ENCODE data around the gene SLC38A9.
"Not testable (repeated sequence)": the region's sequence is repeated elsewhere in the genome, so short reads cannot be mapped to it uniquely, and the experiment has no call there.

Gene SLC38A9

DNA sequence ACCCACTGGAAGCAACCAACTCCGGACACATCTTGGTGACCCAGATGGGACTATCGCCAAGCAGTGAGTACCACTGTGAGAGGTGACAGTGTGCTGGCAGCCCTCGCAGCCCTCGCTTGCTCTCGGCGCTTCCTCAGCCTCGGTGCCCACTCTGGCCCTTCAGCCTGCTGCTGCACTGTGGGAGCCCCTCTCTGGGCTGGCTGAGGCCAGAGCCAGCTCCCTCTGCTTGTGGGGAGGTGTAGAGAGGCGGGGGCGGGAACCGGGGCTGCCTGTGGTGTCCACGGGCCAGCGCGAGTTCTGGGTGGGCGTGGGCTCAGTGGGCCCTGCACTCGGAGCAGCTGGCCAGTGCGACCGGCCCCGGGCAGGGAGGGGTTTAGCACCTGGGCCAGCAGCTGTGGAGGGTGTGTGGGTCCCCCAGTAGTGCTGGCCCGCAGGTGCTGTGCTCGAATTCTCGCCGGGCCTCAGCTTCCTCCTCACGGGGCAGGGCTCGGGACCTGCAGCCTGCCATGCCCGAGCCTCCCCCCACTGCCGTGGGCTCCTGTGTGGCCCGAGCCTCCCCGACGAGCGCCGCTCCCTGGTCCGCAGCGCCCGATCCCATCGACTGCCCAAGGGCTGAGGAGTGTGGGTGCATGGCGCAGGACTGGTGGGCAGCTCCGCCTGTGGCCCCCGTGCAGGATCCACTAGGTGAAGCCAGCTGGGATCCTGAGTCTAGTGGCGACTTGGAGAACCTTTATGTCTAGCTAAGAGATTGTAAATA, 98.8 kb downstream of the SLC38A9 start:
- in situ Hi-C loops (cut with MboI; ENCODE audit: low sequenced_read_pairs), result no loop called here

DNA sequence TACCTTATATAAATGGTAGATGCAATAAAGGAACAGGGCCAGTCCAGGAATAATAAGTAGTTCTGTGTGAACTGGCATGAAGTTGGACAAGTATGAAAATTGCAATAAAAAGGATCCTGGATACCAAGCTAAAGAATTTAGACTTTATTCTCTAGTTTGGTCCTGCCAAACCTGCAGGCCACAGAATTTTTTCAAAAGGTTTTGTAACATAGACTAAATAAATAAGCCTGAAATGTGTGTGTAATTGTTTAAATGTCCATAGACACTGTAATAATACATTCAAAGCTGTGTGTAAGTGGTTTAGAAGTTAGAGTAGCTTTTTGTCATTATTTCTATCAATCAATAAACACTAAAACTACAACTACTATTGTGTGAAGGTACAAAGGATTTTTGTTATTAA, 101.6 kb downstream of the SLC38A9 start:
- in situ Hi-C loops (cut with MboI; ENCODE audit: low sequenced_read_pairs), result no loop called here

DNA sequence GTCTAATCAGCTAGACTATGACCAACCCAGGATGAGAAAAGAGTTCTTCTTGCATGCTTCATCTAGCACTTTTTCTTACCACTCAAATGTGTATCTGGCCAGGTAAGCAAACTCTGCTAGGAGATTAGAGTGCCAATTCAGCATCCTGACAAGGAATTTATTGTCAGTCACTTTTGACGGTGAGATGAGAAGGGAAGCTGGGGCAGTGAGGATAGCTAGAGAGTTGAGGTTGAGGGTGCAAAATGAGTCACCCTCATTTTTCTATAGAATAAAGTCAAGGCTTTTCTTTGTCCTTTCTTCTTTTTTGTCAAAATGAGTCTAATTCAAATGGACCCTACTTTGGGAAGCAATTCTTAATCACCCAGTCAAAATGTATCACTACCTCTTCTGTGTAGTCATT, 102.7 kb downstream of the SLC38A9 start:
- in situ Hi-C loops (cut with MboI; ENCODE audit: low sequenced_read_pairs), result no loop called here

- in situ Hi-C loops (cut with MboI; ENCODE audit: low sequenced_read_pairs), result no loop called here
Observed at GRCh38 chr5:55608595-55609349, 103.4 kb downstream of the SLC38A9 start.

DNA sequence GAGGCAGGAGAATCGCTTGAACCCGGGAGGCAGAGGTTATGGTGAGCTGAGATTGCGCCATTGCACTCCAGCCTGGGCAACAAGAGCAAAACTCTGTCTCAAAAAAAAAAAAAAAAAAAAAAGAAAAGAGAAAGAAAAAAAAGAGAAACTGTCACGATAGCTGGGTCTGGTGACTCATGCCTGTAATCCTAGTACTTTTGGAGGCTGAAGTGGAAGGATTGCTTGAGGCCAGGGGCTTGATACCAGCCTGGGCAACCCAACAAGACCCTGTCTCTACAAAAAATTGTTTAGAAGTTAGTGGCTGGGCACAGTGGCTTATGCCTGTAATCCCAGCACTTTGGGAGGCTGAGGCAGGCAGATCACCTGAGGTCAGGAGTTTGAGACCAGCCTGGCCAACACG, 104.8 kb downstream of the SLC38A9 start:
- in situ Hi-C loops (cut with MboI; ENCODE audit: low sequenced_read_pairs), result not testable (repeated sequence)

GRCh38 chr5:55604611-55605067, 107.5 kb downstream of the SLC38A9 start:
- in situ Hi-C loops (cut with MboI; ENCODE audit: low sequenced_read_pairs), result no loop called here

GRCh38 chr5:55603922-55604321, 108.2 kb downstream of the SLC38A9 start:
- in situ Hi-C loops (cut with MboI; ENCODE audit: low sequenced_read_pairs), result no loop called here

GRCh38 chr5:55601628-55602027, 110.5 kb downstream of the SLC38A9 start:
- in situ Hi-C loops (cut with MboI; ENCODE audit: low sequenced_read_pairs), result no loop called here

DNA sequence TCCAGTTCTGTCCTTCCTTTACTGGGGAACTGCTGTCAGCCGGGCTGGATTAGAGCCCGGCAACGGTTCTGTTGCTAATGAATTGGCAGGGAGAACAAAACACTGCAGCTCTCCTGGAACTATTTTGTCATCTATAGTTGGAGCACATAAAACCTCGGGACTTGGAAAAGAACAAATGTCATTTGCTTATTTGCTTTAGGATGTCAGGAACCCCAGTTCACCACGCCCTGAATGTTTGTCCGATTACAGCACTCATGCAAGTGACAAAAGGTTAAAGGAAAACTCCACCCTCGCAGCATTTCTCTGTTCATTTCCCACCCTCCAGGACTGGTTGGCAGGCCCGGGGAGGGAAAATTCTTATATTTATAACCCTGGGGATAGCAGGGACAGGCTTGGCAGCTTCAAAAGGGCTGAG, 110.9 kb downstream of the SLC38A9 start:
- in situ Hi-C loops (cut with MboI; ENCODE audit: low sequenced_read_pairs), result no loop called here

- in situ Hi-C loops (cut with MboI; ENCODE audit: low sequenced_read_pairs), result no loop called here
Observed at GRCh38 chr5:55600497-55601203, 111.5 kb downstream of the SLC38A9 start.

DNA sequence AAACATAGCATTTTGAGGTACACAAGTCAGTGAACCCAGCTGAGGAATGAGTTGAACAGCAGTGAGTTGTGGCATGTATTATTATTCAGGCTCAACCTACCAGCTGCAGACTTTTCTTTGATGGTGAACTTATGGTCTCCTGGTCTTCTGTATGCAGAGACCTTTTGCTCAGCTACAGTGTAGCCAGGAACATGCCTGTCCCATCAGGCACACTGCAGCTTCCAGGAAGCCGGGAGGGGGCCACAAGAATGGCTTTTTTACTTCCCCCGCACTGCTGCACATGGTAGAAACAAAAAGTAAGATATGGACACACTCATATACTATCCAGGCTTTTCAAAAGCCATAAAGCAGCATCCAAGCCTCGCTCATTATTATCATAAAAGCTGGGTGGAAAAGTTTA, 112.0 kb downstream of the SLC38A9 start:
- in situ Hi-C loops (cut with MboI; ENCODE audit: low sequenced_read_pairs), result no loop called here

DNA sequence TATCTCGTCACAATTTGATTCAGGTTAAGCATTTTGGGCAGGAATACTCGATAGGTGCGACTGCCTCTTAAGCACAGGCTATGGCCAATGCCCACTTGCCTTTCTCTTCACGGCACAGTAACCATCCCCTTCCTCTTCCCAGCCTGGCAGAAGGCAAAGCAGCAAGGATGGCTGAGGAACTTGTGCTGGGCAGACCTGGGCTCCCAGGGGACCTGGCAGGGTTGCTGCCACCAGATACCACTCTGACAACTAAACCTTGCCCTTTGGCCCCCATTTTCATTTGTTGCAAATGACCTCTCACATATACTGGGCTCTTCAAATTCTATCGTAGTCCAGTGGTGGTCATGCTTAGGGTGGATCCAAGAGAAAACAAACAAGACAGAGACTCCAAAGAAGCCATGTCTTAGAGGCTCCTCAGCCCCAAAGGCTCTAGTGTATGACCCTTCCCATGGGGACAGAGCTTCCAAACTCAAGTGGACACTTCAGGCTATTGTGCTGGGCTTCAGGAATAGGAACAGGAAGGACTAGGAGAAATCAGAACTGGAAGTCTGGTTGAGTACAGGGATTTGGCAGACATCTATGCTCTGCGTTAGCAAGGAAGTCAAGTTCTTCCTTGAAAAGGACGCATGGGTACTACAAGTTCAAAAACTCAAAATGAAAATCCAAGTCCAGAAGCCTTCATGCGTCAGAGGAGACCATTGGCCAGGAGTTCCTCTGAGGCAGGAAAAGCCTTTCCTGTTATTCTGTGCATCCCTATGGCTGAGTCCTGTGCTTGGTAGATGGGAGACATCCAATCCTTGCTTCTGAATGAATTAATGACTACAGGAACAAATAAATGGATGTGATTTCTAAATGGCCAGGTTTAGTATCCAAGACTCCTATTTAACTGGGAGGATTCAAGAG, 112.7 kb downstream of the SLC38A9 start:
- in situ Hi-C loops (cut with MboI; ENCODE audit: low sequenced_read_pairs), result no loop called here

DNA sequence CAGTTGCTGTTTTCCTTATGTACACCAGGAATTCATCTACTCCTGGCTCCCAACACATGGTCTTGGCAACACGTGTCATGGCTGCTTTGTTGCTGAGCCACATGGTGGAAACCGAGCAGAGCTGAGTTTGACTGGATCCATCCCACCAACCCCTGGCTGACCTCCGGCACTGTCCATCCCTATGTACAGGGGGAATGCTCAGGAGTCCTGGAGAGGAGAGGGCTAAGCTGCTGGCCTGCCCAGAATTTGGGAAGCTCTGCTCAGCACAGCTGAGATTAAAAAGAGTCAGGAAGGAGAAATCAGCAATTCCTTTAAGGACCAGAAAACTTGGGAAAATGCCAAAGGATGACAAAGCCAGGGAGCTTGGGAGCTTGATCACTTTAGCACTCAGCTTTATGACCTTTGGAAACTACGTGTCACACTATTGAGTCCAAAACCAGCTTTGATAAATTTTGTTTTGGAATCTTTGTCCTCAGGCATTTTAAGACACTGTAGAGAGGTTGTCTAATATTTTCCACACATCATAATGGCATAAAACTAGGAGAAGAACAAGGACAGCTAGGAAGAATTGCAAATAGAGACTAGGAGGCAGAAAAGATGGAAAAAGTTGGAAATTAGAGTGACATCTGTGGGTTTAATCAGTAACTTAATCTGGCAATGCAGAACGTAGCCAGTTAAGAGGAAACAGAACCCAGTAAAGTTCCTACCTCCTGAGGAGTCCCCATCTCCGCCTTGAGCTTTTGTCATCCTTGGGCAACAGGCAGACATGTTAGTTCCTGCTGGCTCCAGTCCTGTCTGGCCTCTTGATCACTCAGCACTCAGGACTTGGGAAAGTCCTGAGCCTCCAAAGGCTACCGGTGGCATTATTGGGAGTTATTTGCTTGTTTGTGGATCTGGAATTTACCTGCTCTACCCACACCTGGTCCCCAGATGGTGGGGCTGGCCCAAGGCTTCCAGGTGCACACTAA, 114.8 kb downstream of the SLC38A9 start:
- in situ Hi-C loops (cut with MboI; ENCODE audit: low sequenced_read_pairs), result no loop called here

DNA sequence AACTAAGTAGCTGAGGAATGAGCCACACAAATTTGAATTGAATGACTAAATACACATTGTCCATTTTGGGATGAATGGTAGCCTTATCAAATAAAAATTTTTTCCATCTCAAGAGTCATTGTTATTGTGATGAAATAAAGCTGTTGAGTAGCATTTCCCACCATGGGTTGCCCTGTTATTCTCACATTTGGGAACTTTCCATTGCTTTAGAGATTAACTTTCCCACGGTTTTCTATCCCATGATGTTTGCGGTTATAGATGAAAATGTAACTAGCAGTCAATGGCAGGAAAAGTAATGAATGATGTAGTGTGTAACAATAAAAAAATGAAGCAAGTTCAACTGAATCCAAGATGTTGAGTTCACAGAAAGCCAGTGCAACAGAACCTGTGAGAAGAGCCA, 117.5 kb downstream of the SLC38A9 start:
- in situ Hi-C loops (cut with MboI; ENCODE audit: low sequenced_read_pairs), result no loop called here

GRCh38 chr5:55593115-55593472, 119.0 kb downstream of the SLC38A9 start:
- in situ Hi-C loops (cut with MboI; ENCODE audit: low sequenced_read_pairs), result no loop called here

GRCh38 chr5:55592388-55593114, 119.6 kb downstream of the SLC38A9 start:
- in situ Hi-C loops (cut with MboI; ENCODE audit: low sequenced_read_pairs), result no loop called here

DNA sequence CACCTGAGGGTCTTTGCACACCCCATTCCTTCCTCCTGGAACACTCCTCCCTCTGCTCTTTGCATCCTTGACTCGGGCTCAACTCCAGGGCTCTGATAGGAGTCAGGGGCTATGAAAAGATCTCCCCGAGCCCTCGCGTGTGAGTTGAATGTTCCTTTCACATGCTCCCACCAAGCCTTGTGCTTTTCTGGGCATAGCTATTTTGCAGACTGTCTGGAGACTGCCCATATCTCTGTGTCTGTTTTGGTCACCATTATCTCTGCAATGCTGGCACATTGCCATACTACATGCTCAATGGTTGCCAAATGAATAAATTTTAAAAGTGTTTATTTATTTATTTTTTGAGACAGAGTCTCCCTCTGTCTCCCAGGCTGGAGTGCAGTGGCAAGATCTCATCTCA, 120.4 kb downstream of the SLC38A9 start:
- in situ Hi-C loops (cut with MboI; ENCODE audit: low sequenced_read_pairs), result no loop called here

- in situ Hi-C loops (cut with MboI; ENCODE audit: low sequenced_read_pairs), result no loop called here
Observed at GRCh38 chr5:55585206-55585610, 126.9 kb downstream of the SLC38A9 start.

Measured in HL-60/S4 treated with phorbol 12-myristate 13-acetate at 8.2 ng/mL for 4 days and 3 days (cell line).